Caco-2 (cell line): ENCODE data around the gene ANO4. TPM values are rescaled to one million over a fixed set of nuclear protein-coding genes. Genes with fewer than 3 reads are reported as not detected.

Experiments
- BruUV-seq: library from RNA; stranded (reverse); fragments of 400-500 nt; replicated peaks from 2 replicates; lab custom pipeline; 2021; lab: Mats Ljungman, UMichigan
- CTCF ChIA-PET: fragments of 300-600 bp; sonication (Branson Sonifier 250); formaldehyde crosslinking; loops from one replicate; lab custom pipeline; 2022; ENCODE audit warnings: antibody characterized with exemption; lab: Charles Lee
- POLR2A ChIA-PET: fragments of 300-600 bp; sonication (Branson Sonifier 250); formaldehyde crosslinking; loops from one replicate; lab custom pipeline; 2022; ENCODE audit warnings: antibody characterized with exemption; lab: Charles Lee
- DNase-seq, 2 experiments: peaks; one replicate each; pipeline versions ENCODE4 v3.0.0 to v3.0.0-alpha.2; 2020 to 2022
- H3K27me3 ChIP-seq: replicated peaks from 2 replicates; pipeline ENCODE4 v1.6.0; 2011; ENCODE audit warnings: low read length; ENCODE audit not compliant: control insufficient read depth, insufficient read depth
- H3K36me3 ChIP-seq: 2 replicates; pipeline ENCODE4 v1.5.1; 2011; ENCODE audit warnings: low read length; ENCODE audit not compliant: control insufficient read depth, insufficient read depth
- H3K4me1 ChIP-seq: fragments of 250-450 bp; sonication (Bioruptor Pico); 2 replicates; pipeline ENCODE4 v1.5.1; 2020; ENCODE audit warnings: mild to moderate bottlenecking
- H3K4me3 ChIP-seq: 2 replicates; pipeline ENCODE4 v1.5.1; 2011; ENCODE audit warnings: low read depth, mild to moderate bottlenecking, control low read depth, low read length
- H3K9me3 ChIP-seq: fragments of 250-450 bp; sonication (Bioruptor Pico); 2 replicates; pipeline ENCODE4 v1.5.1; 2020; ENCODE audit warnings: mild to moderate bottlenecking, moderate library complexity
- H3K27ac Mint-ChIP-seq: one replicate; pipeline ENCODE4 v1.8.0; 2022; ENCODE audit warnings: mixed read lengths; ENCODE audit not compliant: unreplicated experiment
- H3K27me3 Mint-ChIP-seq: one replicate; pipeline ENCODE4 v1.8.0; 2022; ENCODE audit warnings: mixed read lengths; ENCODE audit not compliant: insufficient read depth, unreplicated experiment
- H3K36me3 Mint-ChIP-seq: one replicate; pipeline ENCODE4 v1.8.0; 2022; ENCODE audit warnings: mild to moderate bottlenecking, mixed read lengths; ENCODE audit not compliant: insufficient read depth, unreplicated experiment
- H3K4me1 Mint-ChIP-seq: one replicate; pipeline ENCODE4 v1.8.0; 2022; ENCODE audit warnings: low read depth, mixed read lengths; ENCODE audit not compliant: unreplicated experiment
- H3K4me3 Mint-ChIP-seq: one replicate; pipeline ENCODE4 v1.8.0; 2022; ENCODE audit warnings: mild to moderate bottlenecking, moderate library complexity, mixed read lengths; ENCODE audit not compliant: unreplicated experiment
- H3K9me3 Mint-ChIP-seq: one replicate; pipeline ENCODE4 v1.8.0; 2022; ENCODE audit warnings: mixed read lengths; ENCODE audit not compliant: unreplicated experiment
- intact Hi-C: fragments of 100-400 bp; cut with micrococcal nuclease; formaldehyde crosslinking; loops from one replicate; pipeline ENCODE4 v1.10.0; 2022; ENCODE audit not compliant: unreplicated experiment
- total RNA-seq: library from RNA; stranded (reverse); gene quantifications from 2 replicates; pipeline ENCODE4 v1.2.3, GENCODE V29; 2022
- TF ChIP-seq, protein P1 (sequence below), 2 experiments: fragments of 200-600 bp in 1 of 2; IDR thresholded peaks; 1 replicate in 1 of 2; 2 replicates in 1 of 2; pipeline versions ENCODE4 v1.5.1 to v1.8.0; 2011 to 2022; ENCODE audit warnings: antibody characterized with exemption in 1 of 2, control low read depth in 1 of 2, inconsistent platforms in 1 of 2, low read depth in 1 of 2, low read length in 1 of 2, mild to moderate bottlenecking in 1 of 2, moderate library complexity in 1 of 2; ENCODE audit not compliant: insufficient read depth in 1 of 2, severe bottlenecking in 1 of 2, unreplicated experiment in 1 of 2

The ANO4 gene
- total RNA-seq, 1 experiment from 2014 or later: 0.09 TPM

DNA sequence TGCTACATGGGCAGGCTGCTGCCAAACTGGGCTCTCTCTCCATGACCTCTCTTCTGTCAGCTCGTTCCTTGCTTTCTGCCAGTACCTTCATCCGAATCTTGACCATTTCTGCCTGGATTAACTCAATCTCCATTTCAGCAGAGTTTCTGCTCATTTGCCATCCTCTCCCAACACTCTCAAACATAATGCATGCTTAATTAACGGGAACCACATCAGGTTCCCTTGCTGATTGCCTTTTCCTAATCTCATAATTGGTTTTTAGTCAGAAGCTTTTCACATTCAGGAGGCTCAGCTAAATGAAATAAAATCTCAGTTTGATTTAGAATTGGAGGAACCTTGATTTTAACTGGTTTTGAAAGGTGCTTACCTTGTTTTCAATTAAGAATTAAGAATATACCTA, 288.1 kb downstream of the ANO4 start:
- Mint-ChIP-seq H3K36me3 (no peaks in the 10 kb centered on the region), H3K4me3 (no peak overlapping the region), H3K9me3 (no peaks in the 10 kb centered on the region), H3K27ac (no peak overlapping the region), H3K27me3 (no peaks in the 10 kb centered on the region), H3K4me1 (no peaks in the 10 kb centered on the region)
- intact Hi-C loops: no loop called here
- Histone ChIP-seq H3K36me3 (no peaks in the 10 kb centered on the region), H3K27me3 (no peaks in the 10 kb centered on the region), H3K9me3 (no peaks in the 10 kb centered on the region), H3K4me3 (no peak overlapping the region), H3K4me1 (no peaks in the 10 kb centered on the region)
- DNase-seq: no peak
- ChIA-PET POLR2A (no interaction called here), CTCF (no interaction called here)
- no TSS peak for BruUV-seq
- TF ChIP-seq, protein P1, sequence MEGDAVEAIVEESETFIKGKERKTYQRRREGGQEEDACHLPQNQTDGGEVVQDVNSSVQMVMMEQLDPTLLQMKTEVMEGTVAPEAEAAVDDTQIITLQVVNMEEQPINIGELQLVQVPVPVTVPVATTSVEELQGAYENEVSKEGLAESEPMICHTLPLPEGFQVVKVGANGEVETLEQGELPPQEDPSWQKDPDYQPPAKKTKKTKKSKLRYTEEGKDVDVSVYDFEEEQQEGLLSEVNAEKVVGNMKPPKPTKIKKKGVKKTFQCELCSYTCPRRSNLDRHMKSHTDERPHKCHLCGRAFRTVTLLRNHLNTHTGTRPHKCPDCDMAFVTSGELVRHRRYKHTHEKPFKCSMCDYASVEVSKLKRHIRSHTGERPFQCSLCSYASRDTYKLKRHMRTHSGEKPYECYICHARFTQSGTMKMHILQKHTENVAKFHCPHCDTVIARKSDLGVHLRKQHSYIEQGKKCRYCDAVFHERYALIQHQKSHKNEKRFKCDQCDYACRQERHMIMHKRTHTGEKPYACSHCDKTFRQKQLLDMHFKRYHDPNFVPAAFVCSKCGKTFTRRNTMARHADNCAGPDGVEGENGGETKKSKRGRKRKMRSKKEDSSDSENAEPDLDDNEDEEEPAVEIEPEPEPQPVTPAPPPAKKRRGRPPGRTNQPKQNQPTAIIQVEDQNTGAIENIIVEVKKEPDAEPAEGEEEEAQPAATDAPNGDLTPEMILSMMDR (IDR thresholded peaks at IDR 0.05; ENCODE audit: insufficient read depth in 1 of 2, low read depth in 1 of 2, low read length in 1 of 2, severe bottlenecking in 1 of 2, unreplicated experiment in 1 of 2): no peak

DNA sequence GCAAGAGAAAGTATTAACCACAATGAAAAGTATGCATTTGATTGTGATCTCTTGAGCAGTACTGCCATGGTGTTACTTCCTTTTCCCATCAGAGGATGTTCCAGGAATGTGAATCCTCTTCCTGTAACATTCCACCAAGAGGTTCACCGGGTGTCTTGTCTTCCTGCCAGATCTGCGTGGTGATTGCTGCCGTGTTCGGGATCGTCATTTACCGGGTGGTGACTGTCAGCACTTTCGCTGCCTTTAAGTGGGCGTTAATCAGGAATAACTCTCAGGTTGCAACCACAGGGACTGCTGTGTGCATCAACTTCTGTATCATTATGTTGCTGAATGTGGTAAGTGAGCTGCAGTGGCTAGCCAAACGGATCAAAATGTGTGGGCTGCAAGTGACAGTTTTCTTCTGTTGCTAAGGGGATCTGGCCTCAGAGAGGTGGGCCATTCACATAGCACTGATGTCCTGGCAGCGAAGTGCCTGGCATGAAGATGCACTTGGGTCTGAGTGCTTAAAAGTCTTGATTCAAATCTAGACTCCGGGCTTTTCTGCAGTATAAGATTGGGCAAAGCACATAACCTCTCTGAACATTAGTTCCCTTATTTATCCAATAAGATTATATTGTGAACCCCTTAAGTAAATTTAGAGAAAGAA, 292.0 kb downstream of the ANO4 start:
- no peak overlapping the region for H3K4me3 Mint-ChIP-seq
- BruUV-seq: no TSS peak
- no peaks in the 10 kb centered on the region for H3K9me3 Mint-ChIP-seq
- H3K36me3 Mint-ChIP-seq: no peaks in the 10 kb centered on the region
- no peak overlapping the region for H3K27ac Mint-ChIP-seq
- Histone ChIP-seq H3K9me3 (no peaks in the 10 kb centered on the region), H3K4me1 (no peaks in the 10 kb centered on the region), H3K4me3 (no peak overlapping the region), H3K36me3 (no peaks in the 10 kb centered on the region), H3K27me3 (no peaks in the 10 kb centered on the region)
- intact Hi-C loops: no loop called here
- no peaks in the 10 kb centered on the region for H3K27me3 Mint-ChIP-seq
- no peak for DNase-seq
- no peaks in the 10 kb centered on the region for H3K4me1 Mint-ChIP-seq
- TF ChIP-seq, protein P1 (IDR thresholded peaks at IDR 0.05; ENCODE audit: insufficient read depth in 1 of 2, low read depth in 1 of 2, low read length in 1 of 2, severe bottlenecking in 1 of 2, unreplicated experiment in 1 of 2): no peak
- CTCF ChIA-PET: no interaction called here
- POLR2A ChIA-PET: no interaction called here

DNA sequence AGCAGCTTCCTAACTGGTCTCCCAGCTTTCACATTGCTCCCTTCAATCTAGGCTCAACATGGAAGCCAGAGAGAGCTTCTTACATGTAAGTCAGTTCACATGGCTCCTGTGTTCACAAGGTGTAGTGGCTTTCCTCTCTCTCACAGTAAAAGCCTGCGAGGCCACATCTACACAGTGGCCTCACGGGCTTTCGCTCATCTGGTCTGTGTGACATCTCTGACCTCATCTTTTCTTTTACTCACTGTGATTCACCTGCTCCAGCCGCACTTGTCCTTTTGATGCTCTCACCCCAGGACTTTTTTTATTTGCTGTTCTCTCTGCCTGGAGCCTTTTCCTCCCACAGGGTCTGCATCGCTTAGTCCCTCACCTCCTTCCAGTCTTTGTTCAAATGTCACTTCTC, 293.3 kb downstream of the ANO4 start:
- intact Hi-C loops: no loop called here
- H3K27ac Mint-ChIP-seq: no peak overlapping the region
- CTCF ChIA-PET: no interaction called here

More for the DNA sequence above, 293.3 kb downstream of the ANO4 start:
- DNase-seq: no peak
- no peaks in the 10 kb centered on the region for H3K9me3 Mint-ChIP-seq
- no TSS peak for BruUV-seq
- no peak overlapping the region for H3K4me3 Mint-ChIP-seq
- H3K36me3 Mint-ChIP-seq: no peaks in the 10 kb centered on the region
- TF ChIP-seq, protein P1 (IDR thresholded peaks at IDR 0.05; ENCODE audit: insufficient read depth in 1 of 2, low read depth in 1 of 2, low read length in 1 of 2, severe bottlenecking in 1 of 2, unreplicated experiment in 1 of 2): no peak
- no peaks in the 10 kb centered on the region for H3K27me3 Mint-ChIP-seq
- Histone ChIP-seq H3K4me3 (no peak overlapping the region), H3K27me3 (no peaks in the 10 kb centered on the region), H3K9me3 (no peaks in the 10 kb centered on the region), H3K36me3 (no peaks in the 10 kb centered on the region), H3K4me1 (no peaks in the 10 kb centered on the region)
- H3K4me1 Mint-ChIP-seq: no peaks in the 10 kb centered on the region
- POLR2A ChIA-PET: interaction anchor here (0.6 kb wide), 1 partner anchor 937 kb away, joined by 3 read pairs; no protein-coding TSS in a partner anchor
